Measurements from ENCODE around the gene MMP17.

- TF ChIP-seq CTCF (IDR thresholded peaks at IDR 0.05; ENCODE audit: low read depth, low read length, missing input control) = no peak
- no peak for TF ChIP-seq TAF1 (conservative IDR thresholded peaks at IDR 0.05)
- no peak for TF ChIP-seq MAX (IDR thresholded peaks at IDR 0.05)
- TF ChIP-seq ATF3 (IDR thresholded peaks at IDR 0.05) = no peak
- no peak for TF ChIP-seq SP1 (IDR thresholded peaks at IDR 0.05)
- no peak for TF ChIP-seq REST (IDR thresholded peaks at IDR 0.05)
- no peak for TF ChIP-seq FOXA1 (IDR thresholded peaks at IDR 0.05)
- no peak for TF ChIP-seq YY1 (IDR thresholded peaks at IDR 0.05)
- TF ChIP-seq RAD21 (IDR thresholded peaks at IDR 0.05) = no peak
- no peak for TF ChIP-seq HNF4A (conservative IDR thresholded peaks at IDR 0.05)
- TF ChIP-seq EGR1 (IDR thresholded peaks at IDR 0.05; ENCODE audit: low read depth in 2 of 2) = no peak
- TF ChIP-seq RXRA (IDR thresholded peaks at IDR 0.05) = no peak
- TF ChIP-seq GABPA (IDR thresholded peaks at IDR 0.05 in 1 of 2, conservative IDR thresholded peaks at IDR 0.05 in 1 of 2) = no peak
- no peak for TF ChIP-seq JUND (IDR thresholded peaks at IDR 0.05)
Measured at GRCh38 chr12:131825146-131825892, 2.9 kb upstream of the MMP17 start.
